Measurements from ENCODE around the gene S100A6. TPM values are rescaled to one million over a fixed set of nuclear protein-coding genes. Genes with fewer than 3 reads are reported as not detected.

Gene S100A6
- total RNA-seq, 1 experiment from 2014 or later: 1,633 TPM

DNA sequence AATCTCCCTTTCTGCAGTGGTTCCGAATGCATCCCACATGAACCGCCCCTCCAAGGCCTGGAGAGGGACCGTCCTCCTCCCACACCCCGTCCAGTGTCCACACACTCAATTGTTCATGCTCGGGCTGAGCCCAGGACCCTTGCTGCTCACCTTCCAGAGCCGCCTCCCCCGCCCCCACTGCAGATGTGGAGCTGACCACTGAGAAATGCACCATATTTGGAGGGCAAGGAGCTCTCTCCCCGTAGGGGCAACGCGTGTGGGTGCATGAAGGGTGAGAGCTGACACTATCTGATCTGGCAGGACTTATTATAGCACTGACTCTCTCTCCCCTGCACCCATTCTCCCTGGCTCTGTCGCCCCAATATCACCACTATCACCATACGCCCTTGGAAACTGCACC, 17.3 kb upstream of the S100A6 start:
- BruUV-seq (replicated peaks): no TSS peak
- no peaks in the 10 kb centered on the region for H3K79me2 ChIP-seq (ENCODE audit: insufficient read depth, low read length)
- H4K20me1 ChIP-seq (ENCODE audit: insufficient read depth): no peaks in the 10 kb centered on the region
- H3K27ac ChIP-seq (ENCODE audit: low read depth, low read length): no peak overlapping the region
- H3K9ac ChIP-seq (ENCODE audit: low read length): no peak overlapping the region
- H3K27me3 ChIP-seq (ENCODE audit: insufficient read depth, low read length): no peaks in the 10 kb centered on the region
- CTCF ChIA-PET: interaction anchor here (1.0 to 2.6 kb wide), 8 partner anchors 8 to 20 kb away, joined by 3 to 11 read pairs (median 3); no protein-coding TSS in a partner anchor
- H3K36me3 ChIP-seq (ENCODE audit: control insufficient read depth in 1 of 2, insufficient read depth in 2 of 2, low read length in 2 of 2): no peaks in the 10 kb centered on the region
- POLR2A ChIA-PET: interaction anchor here (0.8 to 8.1 kb wide), 5 partner anchors 8 to 18 kb away, joined by 3 to 78 read pairs (median 6); partner anchors contain the start of genes S100A2 and S100A6
- TF ChIP-seq, protein P1, sequence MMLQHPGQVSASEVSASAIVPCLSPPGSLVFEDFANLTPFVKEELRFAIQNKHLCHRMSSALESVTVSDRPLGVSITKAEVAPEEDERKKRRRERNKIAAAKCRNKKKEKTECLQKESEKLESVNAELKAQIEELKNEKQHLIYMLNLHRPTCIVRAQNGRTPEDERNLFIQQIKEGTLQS (IDR thresholded peaks at IDR 0.05): no peak
- TF ChIP-seq SIN3A (IDR thresholded peaks at IDR 0.05; ENCODE audit: low read depth) (no peak), ZNF274 (IDR thresholded peaks at IDR 0.05; ENCODE audit: low read depth, low read length) (no peak), YY1 (IDR thresholded peaks at IDR 0.05; ENCODE audit: extremely low read depth, insufficient replicate concordance, low read depth, low read length) (no peak), TCF7L2 (IDR thresholded peaks at IDR 0.05; ENCODE audit: borderline replicate concordance, extremely low read depth, insufficient read depth, insufficient read length) (no peak), SRF (IDR thresholded peaks at IDR 0.05; ENCODE audit: low read depth) (no peak), POLR2A (IDR thresholded peaks at IDR 0.05; ENCODE audit: borderline replicate concordance, extremely low read depth, insufficient read depth, insufficient read length) (no peak), POLR2AphosphoS5 (IDR thresholded peaks at IDR 0.05; ENCODE audit: low read depth, low read length) (no peak), EZH2phosphoT487 (IDR thresholded peaks at IDR 0.05; ENCODE audit: borderline replicate concordance) (no peak), SP1 (IDR thresholded peaks at IDR 0.05; ENCODE audit: low read depth) (no peak), ZFX (IDR thresholded peaks at IDR 0.05) (no peak), JUND (IDR thresholded peaks at IDR 0.05) (no peak), EZH2 (IDR thresholded peaks at IDR 0.05) (no peak), EGR1 (IDR thresholded peaks at IDR 0.05; ENCODE audit: low read depth) (no peak), FOSL1 (IDR thresholded peaks at IDR 0.05; ENCODE audit: low read depth) (no peak)
- TF ChIP-seq, protein P2, sequence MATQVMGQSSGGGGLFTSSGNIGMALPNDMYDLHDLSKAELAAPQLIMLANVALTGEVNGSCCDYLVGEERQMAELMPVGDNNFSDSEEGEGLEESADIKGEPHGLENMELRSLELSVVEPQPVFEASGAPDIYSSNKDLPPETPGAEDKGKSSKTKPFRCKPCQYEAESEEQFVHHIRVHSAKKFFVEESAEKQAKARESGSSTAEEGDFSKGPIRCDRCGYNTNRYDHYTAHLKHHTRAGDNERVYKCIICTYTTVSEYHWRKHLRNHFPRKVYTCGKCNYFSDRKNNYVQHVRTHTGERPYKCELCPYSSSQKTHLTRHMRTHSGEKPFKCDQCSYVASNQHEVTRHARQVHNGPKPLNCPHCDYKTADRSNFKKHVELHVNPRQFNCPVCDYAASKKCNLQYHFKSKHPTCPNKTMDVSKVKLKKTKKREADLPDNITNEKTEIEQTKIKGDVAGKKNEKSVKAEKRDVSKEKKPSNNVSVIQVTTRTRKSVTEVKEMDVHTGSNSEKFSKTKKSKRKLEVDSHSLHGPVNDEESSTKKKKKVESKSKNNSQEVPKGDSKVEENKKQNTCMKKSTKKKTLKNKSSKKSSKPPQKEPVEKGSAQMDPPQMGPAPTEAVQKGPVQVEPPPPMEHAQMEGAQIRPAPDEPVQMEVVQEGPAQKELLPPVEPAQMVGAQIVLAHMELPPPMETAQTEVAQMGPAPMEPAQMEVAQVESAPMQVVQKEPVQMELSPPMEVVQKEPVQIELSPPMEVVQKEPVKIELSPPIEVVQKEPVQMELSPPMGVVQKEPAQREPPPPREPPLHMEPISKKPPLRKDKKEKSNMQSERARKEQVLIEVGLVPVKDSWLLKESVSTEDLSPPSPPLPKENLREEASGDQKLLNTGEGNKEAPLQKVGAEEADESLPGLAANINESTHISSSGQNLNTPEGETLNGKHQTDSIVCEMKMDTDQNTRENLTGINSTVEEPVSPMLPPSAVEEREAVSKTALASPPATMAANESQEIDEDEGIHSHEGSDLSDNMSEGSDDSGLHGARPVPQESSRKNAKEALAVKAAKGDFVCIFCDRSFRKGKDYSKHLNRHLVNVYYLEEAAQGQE (IDR thresholded peaks at IDR 0.05; ENCODE audit: low read depth): no peak
- no peak overlapping the region for H2AFZ ChIP-seq (ENCODE audit: low read depth, low read length, poor library complexity, severe bottlenecking)
- intact Hi-C loops (cut with micrococcal nuclease): no loop called here
- no peaks in the 10 kb centered on the region for H3K9me2 ChIP-seq (ENCODE audit: insufficient read depth)
- DNase-seq (ENCODE audit: low read depth, low spot score) (no peak), ATAC-seq (no peak)
- H3K4me2 ChIP-seq (ENCODE audit: low read length): peak overlapping the region; percentile 42
- peaks cover 37 to 66% of the 10 kb centered on the region in 2 experiments for H3K4me1 ChIP-seq (ENCODE audit: control insufficient read depth in 1 of 2, insufficient read depth in 2 of 2, low read length in 2 of 2)
- no peaks in the 10 kb centered on the region for H3K9me3 ChIP-seq (ENCODE audit: control insufficient read depth in 1 of 2, insufficient read depth in 1 of 2, low read depth in 1 of 2, low read length in 2 of 2)
- RAD21 ChIA-PET (ENCODE audit: low non-redundant PET in 1 of 2, low total read pairs in 2 of 2, uncharacterized antibody in 2 of 2, unreplicated experiment in 2 of 2): no interaction called here
- no peak overlapping the region for H3K4me3 ChIP-seq (replicated peaks in 1 of 2; ENCODE audit: low read depth in 1 of 2, low read length in 2 of 2)

Data from HCT116 (cell line).